Stimulated activated CD4-positive, alpha-beta T cell treated with anti-CD3 and anti-CD28 coated beads, Interleukin-4, amount 100 ng/mL, for 24 hours (primary cell): ENCODE results near the gene SHANK1.
A peak's percentile ranks its signal among the peaks of the same experiment; 100 is the strongest.

Source experiments
- DNase-seq: peaks from one replicate; pipeline ENCODE4 v3.0.0-alpha.2; 2020

The SHANK1 gene

DNA sequence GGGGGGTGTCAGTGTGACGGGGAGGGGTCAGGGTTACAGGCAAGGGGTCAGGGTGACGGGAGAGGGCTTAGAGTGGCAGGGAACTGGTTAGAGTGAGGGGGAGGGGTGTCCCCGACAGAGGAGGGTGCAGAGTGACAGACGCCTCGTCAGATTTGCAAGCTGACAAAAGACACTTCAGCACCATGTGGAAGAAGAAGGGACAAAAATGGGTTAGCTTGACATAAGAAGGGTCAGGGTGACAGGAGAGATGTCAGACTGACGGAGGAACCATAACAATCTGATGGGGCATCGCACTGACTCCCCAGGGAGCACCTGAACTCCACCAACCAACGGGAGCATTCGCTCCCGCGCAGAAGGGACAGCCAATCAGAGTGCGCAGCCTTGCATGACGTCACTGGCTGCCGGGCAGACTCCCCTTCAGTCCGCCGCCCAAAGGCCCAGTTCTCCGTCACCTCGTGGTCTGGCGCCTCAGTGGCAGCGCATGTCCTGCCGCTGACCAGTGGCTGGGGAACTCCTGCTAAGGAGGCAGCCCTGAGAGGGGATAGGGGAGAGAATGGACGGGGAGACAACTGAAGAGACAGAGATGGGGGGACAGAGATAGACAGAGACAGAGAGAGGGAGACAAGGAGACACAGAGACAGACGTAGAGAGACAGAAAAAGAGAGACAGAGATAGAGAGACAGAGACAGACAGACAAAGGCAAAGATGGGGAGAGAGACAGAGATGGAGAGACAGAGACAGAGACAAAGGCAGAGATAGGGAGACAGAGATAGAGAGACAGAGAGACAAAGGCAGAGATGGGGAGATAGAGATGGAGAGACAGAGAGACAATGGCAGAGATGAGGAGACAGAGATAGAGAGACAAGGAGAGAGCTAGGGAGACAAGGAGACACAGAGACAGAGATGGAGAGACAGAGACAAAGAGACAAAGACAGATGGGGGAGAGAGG lies 40.2 kb downstream of the SHANK1 start:
- peak; percentile 74 for DNase-seq

DNA sequence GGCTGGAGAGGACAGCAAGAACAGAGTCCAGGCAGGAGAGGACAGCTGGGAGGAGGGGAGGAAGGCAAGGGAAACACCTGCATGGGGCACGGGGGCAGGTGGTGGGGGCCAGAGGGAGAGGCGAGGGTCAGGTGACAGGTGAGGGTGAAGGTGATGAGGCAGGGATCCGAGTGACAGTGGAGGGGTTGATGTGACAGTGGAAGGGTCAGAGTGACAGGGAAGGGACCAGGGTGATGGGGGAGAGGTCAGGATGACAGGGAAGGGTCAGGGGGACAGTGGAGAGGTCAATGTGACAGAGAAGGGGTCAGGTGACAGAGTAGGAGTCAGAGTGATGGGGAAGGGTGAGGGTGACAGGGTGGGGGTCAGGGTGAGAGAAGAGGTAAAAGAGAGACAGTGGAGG lies 41.3 kb downstream of the SHANK1 start:
- no peak for DNase-seq

DNA sequence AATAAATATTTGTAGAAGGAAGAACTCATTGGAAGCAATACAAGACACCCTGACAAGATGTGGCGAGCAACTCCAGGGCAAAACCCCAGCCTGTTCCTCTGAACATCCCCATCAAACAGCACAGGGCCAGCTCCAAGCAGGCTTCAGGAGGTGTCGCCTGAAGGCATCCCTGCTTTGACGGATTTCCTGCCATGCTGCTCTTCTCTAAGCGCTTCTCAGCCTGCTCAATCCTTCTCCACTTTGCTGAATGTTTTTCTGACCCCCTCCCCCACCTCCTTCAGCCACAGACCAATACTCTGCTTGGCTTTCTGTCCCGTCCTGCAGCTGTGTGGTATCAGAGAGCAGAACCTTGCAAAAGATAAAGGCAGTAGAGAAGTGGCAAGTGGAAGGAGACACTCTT lies 42.0 kb downstream of the SHANK1 start:
- no peak for DNase-seq

DNA sequence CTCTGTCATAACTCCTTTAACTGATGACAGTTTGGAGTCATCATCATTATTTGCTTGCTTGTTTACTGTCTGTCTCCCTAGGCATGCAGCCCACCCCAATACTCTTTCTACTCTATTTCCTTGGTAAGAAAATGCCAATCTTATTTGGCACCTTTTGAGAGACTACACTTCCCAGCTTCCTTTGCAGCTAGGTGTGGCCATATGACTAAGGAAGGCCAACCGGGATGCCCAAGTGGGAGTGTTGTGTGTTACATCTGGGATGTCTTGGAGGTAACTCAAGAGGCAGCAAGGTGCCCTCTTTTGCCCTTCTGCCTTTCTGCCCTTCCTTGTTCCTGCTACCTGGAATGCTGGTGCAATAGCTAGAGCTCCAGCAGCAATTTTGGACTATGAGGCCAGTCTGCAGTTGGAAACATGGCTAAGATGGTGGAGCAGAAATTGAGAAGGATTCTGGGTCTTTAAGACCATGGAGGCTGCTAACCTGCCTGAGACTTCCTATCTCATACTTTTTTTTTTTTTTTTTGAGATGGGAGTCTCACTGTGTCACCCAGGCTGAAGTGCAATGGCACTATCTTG lies 42.9 kb downstream of the SHANK1 start:
- no peak for DNase-seq

DNA sequence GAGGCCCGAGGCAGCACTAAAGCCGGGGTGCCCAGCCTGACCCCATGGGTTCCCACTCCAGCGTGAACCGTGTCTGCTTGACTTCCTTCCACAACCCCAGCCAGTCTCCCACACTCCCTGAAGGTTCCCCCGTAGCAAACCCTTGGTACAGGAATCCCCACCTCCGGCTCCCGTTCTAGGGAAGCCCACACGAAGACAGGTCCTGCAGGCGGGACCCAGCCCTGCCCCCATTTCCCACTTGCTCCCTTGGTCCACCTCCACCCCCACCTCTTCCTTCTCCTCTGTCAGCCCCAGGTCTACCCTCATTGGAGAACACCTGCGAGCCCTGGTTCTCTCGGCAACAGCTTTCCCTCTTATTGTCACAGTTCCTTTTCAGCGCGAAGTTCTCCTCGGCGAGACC lies 46.5 kb downstream of the SHANK1 start:
- DNase-seq = no peak

DNA sequence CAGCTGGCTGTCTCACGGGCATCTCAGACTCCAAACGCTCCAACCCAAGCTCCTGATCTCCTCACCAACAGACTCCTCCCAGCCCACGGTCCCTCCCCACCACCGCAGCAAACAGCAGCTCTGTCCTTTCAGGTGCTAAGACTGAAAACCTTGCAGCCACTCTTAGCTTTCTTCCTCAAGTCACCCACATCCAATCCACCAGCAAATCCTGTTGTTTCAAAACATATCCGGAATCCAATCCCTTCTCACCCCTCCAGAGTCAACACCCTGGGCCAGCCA lies 49.6 kb downstream of the SHANK1 start:
- no peak for DNase-seq

DNA sequence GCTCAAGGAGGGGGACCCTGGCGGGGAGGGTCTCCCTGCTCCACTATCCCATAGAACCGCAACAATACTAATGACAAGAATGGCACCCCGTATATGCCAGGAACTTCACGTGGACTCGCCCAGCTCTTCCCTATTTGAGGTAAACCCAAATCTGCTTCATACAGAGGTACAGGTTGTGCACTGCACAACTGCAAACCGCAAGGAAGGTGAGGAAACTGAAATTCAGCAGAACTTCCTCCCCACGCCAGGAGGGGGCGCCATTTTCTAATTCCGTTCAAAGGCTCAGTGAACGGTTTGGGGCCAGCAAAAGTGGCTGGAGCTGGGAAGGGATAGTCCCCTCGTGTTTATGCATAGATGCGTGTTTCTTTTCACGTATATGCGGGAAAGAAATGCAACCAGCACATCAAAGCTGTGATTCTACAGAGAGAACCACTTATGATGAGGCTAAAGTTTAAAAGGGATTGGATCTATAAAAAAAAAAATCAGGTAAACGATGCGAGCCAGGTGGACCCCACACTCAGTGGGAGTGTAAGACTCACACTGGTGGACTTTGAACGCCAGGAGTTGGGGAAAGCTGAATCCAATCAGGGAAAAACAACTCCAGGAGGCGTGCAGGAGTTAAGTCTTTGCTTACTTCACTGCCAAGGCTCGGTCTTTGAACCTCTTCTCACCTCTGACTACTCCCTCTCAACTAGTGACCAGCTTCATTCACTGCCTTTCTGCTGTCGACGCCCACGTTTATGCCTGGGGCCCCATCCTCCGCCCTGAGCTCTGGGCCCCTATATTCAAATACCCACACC lies 50.1 kb downstream of the SHANK1 start:
- peak; percentile 44 for DNase-seq

DNA sequence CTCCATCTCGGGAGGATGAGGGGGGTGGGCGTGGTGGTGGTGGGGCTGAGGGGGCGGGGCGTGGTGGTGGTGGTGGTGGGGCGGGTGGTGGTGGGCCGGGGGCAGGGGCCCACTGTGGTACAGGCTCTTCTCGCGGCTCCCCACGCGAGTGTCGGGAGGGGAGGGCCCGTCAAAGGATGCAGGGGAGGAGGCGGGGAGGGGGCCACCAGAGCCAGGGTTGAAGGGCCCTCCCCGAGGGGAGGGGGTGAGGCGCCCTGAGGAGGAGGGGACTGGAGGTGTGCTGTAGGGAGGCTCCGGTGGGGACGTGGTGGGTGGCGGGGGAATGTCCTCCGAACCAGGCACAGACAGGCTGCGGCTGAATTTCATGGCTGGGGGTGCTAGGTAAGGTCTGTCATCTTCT lies 50.7 kb downstream of the SHANK1 start:
- no peak for DNase-seq

DNA sequence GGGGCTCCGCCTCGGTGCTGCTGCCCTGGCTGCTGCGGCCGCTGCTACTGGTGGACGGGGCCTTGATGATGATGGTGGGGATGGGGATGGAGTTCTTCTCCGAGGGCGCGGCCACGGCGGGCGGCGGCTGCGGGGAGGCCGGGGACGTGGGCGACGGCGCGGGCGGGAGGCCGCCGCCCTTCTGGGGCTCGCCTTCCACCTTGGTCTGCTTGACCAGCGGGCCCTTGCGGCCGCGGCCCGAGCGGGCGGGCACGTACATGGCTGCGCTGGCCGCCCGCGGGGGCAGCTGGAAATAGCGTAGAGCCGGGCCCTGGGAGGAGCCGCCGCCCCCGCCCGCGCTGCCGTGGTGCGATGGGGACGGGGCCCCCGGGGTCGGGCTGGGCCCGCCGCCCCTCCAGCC lies 51.2 kb downstream of the SHANK1 start:
- no peak for DNase-seq

DNA sequence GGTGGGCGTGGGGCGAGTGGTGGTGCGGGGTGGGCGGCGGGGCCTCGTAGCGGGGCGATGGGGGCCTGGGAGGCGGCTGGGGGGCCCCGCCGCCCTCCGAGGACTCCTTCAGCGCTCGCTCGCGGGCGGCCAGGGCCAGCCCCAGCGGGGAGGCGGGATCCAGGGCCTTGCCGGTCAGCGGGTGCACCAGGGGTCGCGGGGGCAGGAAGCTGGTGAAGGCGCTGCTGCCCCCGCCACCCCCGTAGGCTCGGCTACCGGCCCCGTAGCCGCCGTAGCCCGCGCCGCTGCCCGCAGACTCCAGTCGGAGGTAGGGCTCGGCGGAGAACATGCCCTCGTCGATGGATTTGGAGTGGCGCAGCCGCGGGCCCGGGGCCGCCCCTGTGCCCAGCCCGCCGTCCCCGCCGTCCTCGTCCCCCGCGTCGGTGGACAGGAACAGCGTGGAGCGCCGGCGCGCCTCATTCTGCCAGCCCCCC lies 51.8 kb downstream of the SHANK1 start:
- no peak for DNase-seq

DNA sequence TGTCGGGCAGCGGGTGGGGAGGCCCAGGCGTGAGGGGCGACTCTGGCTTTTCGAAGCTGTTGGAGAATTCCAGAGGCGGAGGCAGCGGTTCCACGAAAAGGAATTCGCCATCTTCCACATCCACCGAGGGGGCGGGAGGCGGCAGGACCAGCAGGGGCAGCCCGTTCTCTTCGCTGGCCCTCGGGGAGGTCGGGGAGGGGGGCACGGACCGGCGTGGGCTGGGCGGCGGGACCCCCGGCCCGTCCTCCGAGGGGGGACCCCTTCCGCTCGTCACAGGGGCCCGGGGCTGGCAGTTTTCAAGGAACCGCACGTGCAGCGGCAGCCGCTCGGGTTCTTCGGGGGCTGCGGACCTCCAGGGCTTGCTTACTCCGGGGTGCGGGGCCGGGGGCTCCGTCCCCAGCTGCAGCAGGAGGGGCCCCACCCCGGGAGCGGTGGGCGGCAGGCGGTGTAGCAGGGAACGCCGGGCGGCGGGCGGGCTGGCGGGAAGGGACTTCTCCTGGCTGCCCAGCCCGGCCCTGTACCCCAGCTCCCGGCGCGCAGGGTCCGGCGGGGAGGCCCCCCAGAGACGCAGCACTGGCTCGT lies 52.3 kb downstream of the SHANK1 start:
- DNase-seq = no peak

DNA sequence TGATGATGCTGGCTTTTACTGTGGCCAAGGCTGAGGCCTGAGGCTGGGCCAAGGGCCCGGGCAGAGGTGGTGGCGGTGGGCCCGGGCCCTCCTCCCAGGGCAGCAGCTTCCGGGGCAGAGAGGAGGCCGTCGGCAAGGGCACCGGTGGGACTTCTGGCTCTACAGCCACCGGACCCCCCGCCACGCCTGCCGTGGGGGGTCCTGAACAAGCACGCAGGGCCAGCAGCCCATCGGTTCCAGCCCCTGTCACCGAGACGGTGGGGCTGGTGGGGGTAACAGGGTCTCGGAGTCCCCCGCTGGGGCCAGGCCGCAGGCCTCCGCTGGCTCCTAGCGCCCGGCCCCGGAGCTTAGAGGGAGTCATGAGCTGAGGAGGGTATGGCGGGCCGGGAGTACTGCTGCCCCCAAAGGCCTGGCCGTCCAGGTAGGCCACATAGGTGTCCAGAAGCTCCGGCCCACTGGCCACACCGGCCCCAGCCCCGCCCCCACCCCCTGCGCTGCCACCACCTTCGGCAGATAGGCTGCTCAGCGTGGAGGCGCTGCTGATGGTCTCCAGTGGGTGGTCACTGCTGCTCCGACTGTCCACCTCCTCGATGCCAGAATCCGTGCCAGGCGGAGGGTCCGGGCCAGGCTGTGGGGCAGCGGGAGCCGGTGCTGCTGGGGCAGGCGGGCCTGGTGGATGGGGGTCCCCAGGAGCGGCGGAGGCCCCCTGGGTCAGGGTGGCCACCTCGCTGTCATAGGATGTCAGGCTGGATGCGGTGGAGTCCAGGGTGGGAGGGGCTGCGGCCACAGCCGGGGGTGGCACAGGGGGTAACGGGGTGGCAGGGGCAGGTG lies 53.0 kb downstream of the SHANK1 start:
- DNase-seq = no peak

DNA sequence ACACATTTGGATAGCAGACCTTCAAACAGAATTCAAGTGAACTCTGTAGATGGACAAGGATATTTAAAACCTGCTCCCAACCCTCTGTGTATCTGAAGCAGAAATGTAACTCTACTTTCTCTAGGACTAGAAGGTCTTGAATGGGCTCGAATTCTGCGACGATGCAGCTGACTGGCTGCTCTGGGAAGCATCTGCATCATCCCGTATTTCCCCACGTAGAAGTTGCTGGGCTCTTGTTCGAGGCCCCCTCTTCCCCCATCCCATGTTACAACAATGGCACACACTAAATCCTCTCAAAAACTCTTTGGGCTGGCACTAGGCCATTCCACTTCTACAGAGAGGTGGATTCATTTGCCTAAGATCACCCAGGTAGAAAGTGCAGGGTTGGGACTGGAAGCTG lies 55.4 kb downstream of the SHANK1 start:
- no peak for DNase-seq

DNA sequence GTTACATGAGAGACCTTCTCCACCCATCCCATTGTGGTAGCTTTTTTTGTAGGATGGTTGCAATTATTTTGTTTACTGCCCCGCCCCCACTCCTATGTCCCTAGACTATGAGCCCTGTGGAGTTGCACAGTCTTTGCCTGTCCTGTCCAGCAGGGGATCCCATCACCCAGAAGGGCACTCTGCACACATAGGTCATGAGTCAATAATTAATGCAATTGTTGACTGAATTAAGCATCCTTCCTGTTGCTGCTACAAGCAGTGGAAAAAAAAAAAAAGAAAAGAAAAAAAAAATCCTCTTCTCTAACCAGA lies 56.2 kb downstream of the SHANK1 start:
- DNase-seq = no peak

DNA sequence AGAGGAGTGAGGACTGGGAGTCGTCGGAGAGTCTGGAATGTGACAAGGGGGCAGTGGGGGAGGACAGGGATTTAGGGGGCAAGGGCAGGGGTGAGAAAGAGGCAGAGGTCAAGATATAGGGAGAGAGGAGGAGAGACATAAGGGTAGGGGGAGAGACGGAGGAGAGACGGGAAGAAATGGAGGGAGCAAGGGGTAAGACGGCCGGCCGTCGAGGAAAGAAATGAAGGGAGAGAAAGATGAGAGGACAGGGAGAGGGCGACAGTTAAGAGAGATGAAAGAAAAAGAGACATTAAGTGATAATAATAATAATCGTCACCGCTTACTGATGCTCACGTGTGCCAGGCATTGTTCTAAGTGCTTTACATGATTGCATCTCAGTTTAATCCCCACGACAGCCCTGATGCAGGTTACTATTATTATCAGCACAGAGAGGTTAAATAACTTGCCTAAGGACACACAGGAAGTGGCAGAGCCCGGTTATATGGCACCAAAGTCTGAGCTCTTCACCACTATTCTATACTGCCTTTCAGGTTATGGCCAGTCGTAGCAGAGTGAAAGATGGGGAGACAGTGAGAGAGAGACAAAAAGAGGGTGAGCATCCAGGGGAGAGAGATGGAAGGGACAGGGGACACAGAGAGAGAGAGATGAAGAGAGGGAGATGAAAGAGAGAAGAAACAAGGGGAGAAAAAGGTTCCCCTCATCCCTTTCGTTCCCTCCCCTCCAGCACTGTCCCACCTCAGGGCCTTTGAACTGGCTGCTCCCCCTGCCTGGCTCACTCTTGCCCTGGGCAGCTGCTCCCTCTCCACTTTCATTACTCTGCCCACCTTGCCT lies 56.7 kb downstream of the SHANK1 start:
- DNase-seq = no peak

DNA sequence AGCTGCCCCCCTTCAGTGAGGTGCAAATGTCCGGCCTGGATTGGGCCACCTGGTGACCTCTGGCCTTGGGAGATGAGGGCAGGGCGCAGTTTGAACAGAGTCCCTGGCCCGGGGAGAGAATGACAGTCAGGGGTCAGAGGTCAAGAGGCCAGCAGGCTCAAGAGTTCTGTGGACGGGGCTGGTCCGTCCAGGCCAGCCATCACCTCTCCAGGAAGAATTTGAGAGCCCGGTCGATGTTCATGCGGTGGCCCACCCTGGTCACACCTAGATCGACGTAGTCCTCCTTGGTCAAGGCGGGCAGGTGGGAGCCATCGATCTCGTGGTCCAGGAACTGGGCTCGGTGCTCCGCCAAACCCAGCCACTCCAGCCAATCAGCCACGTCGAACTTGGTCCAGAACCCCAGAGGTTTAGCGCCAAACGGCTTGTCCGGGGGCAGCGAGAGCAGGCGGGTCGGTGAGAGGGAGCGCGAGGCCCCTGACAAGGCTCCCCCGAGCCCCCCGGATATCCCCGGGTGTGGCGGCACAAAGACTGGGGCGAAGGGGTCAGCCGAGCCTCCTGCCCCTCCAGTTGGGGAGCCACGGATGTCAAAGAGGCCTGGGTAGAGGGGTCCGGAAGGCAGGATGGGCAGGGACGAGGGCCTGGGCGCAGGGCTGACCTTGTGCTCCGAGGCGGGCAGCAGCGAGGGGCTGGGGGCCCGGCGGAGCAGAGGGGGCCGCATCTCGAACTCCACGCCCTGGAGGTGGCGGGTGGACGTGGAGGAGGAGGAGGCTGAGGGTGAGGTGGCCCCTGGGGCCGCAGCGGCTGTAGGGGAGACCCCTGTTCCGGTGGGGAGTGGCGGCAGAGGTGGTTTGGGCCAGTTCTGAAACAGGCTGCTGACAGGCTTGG lies 57.6 kb downstream of the SHANK1 start:
- DNase-seq = no peak

DNA sequence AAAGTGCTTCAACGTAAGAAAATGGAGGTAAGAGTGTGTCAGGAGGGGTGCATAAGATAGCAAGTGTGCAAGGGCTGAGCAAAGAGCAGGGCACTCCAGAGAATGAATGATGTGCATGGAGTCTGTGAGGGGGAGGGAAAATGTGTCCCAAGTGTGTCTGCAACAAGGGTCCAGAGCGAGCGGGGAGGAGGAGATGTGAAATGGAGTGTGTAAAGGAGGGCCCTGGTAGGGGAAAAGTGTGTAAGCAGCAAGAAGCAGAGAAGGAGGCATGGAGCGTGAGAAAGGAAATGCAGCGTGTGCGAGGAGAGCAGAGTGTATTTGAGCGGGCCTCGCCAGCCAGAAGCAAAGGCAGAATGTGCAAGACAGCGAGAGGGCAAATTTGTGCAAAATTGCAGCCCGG lies 58.6 kb downstream of the SHANK1 start:
- no peak for DNase-seq

DNA sequence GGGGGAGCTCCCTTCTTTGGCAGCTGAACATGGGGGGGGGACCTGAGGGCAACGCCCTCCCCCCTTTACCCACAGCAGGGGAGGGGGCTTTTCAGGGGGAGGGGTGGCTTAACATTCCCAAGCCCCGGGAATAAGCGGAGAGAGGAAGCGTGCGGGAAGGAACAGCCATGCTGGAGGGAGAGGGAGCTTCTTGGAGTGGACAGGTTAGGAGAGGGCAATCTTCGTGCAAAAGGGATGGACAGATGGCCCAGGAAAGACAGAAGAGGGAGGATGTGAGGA lies 59.6 kb downstream of the SHANK1 start:
- DNase-seq = no peak

DNA sequence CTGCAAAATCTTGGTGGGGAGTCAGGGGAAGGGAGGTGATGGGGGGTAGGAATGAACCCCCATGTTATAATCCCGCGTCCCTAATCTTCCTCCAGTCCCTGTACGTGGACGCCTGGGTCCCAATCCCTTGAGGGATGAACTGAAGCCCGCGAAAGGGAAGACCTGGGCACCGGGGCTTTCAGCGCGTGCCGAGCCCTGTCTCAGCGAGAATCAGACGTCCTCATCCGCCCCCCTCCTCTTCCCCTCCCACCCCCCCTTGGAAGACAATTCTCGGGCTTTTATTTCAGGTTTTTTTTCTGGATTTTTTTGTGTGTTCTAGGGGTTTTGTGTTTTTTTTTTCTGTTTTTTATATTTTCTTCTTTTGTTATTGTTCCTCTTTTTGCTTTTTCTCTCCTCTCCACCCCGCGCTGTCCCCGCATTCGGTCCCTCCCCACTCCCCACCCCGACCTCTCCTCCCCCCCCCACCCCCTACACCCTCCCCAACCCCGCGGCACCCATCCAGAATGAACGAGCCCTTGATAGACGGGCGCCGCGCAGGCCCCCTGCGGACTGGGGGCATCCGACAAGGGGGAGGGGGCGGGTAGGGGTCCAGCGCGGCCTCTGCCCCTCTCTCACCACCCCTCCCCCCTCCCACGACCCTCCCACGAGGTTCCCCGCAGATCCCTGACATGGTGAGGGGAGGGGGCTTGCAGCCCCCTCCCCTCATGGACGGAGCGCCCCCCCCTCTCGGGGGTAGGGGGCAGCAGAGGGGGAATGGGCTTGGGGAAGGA lies 60.1 kb downstream of the SHANK1 start:
- DNase-seq = no peak
